ENCODE results near the gene ETV5. TPM values are rescaled to one million over a fixed set of nuclear protein-coding genes. Genes with fewer than 3 reads are reported as not detected.

ETV5 gene
- total RNA-seq, 1 donor from 2014 or later, result 46.2 TPM

- no peak for DNase-seq
Observed at GRCh38 chr3:186095561-186096081, 13.3 kb downstream of the ETV5 start.

DNA sequence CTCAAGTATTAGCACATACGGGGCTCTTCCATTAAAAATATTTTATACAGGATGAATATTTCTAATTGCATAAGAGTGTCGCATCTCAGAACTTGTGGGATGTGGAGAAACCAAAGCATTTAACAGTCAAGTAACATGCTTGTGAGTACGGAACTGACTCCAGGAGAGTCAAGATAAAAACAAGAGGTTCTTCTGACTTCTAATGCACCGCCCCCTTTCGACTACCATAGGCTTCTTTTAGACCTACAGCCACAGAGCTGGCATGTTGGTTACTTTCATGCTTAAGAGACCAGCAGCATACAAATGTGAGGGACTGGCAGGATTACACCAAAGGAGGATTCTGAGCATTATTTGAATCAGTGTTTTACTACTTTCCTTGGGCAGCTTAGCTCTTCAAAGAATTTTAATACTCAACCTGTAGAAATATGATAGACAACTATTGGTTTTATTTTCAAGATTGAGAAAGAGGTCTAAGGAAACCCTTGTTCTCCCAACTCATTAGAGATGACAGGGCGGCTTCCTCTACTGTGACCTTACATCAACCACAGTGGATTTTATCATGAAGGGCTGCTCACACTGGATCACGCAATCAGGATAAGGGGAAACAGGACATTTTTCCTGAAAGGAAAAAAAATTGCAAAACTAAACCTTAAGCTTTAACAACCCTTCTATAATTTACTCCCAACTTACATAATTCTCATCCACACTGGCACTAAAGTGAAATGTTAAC, 14.0 kb downstream of the ETV5 start:
- DNase-seq, result no peak

- no peak for DNase-seq
Observed at GRCh38 chr3:186094271-186094670, 14.6 kb downstream of the ETV5 start.

DNA sequence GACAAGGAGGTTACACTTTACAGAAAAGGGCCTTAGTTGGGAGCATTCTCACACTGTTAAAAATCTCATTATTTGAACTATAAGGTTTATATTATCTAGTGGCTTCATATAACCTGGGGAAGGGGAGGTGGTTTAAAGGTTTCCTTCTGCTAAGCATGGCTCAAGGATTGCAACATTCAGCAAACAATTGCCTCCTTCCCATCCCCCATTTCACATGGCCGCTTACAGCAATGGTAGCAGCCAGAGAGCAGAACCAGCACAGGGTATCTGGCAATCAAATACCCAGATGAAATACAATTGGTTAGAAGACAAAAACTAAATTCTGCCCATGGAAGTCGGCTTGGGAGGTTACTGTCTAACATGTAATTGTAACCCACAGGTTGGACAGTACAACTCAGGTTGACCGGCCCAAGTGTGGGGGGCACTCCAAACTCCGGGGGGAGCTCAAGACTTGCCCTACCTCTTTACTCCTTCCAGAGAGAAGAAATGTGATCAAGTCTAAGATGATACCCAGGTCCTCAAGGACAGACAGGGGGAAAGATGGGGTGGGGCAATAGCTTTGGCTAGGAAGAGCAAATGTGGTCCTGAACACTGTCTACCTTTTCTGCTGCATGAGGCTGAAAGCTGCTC, 15.5 kb downstream of the ETV5 start:
- DNase-seq, result no peak

GRCh38 chr3:186092360-186093070, 16.4 kb downstream of the ETV5 start:
- DNase-seq, result no peak

GRCh38 chr3:186090901-186091300, 18.0 kb downstream of the ETV5 start:
- DNase-seq, result no peak

GRCh38 chr3:186088335-186088734, 20.6 kb downstream of the ETV5 start:
- no peak for DNase-seq

GRCh38 chr3:186084264-186084663, 24.6 kb downstream of the ETV5 start:
- no peak for DNase-seq

DNA sequence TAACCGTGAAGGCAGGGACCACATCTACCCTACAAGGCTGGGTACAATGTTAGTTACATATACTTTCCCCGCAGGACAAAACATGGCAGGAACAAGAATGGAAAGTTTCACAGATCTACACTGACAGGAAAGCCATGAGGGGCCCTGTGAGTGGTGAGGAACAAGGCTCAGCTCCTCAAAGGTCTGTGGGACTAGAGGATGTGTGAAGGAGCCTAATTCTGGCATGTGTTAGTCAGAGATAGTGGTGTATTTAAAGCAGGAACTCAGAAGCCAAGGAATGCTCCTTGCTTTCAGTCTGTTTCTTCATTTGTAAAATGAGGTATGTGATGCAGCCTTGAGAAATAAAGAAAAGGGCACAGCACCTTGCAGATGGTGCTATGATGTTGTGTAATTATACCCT, 25.1 kb downstream of the ETV5 start:
- DNase-seq, result no peak

- no peak for DNase-seq
Observed at GRCh38 chr3:186082150-186082549, 26.7 kb downstream of the ETV5 start.

- no peak for DNase-seq
Observed at GRCh38 chr3:186081678-186082077, 27.2 kb downstream of the ETV5 start.

DNA sequence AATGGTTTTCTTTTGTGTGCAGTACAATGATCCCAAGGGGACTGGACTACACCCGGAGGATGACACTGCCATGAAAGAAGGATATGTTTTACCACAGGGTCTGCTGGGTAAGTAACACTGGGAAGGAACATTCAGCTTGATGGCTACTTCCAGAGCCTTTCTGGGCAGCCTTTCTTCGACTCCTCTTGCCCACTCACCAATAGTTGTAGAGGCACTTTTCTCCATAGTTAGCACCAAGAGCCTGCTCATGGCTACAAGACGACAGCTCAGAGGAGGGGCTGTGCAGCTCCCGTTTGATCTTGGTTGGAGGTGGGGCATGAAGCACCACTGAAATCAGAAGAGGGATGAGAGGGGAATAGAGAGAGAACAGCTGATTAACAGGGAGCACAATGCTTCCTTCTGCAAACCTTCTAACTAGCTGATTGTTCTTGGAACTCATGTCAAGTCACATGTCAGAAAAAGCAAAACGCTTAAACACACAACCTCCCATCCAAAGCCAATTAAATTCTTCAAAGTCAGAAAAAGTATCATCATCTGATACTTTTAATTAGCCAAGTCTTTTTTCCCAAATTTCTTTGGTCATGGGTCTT, 27.9 kb downstream of the ETV5 start:
- no peak for DNase-seq

- DNase-seq, result no peak
Observed at GRCh38 chr3:186079925-186080324, 29.0 kb downstream of the ETV5 start.

DNA sequence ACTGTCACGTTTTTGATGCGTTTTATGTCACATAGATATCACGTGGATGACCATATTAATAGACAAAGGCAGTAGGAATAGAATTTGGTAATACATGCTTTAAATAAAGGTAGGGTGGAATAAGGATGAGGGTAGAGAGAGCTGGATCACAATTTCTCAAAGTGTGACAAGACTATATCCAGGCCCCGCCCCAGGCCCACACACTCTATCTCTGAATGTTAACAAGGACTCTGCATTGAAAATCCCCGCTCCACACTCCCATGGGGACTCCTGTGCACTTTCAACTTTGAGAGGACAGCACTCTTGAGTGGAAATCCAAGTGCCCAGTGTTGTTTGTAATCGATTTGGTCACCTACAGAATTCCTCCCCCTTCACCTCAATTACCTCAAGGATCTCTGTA, 31.4 kb downstream of the ETV5 start:
- no peak for DNase-seq

DNA sequence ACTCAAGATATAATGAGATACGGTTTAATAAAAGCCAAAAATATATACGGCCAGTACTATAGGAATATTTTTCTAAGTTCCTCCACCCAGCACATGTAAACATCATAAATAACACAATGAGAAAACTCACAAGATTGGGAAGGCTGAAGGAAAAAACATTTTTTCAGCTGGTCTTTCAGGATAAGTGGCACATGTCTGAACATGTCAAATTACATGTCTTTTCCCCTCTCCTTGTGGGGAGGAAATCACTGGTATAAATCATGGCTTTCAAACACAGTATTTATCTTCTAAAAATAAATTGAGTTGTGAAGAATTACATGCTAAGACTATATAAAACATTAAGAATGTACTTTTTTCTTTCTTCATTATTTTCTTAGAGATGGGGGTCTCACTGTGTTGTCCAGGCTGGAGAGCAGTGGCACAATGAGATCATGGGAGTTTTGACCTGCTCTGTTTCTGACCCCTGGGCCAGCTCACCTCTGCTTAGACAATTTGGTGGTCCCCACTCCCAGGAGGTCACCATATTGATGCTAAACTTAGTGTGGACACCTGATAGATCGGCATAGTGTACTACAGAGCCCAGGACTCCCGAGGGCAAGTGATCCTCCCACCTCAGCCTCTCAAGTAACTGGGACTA, 32.8 kb downstream of the ETV5 start:
- DNase-seq, result no peak

DNA sequence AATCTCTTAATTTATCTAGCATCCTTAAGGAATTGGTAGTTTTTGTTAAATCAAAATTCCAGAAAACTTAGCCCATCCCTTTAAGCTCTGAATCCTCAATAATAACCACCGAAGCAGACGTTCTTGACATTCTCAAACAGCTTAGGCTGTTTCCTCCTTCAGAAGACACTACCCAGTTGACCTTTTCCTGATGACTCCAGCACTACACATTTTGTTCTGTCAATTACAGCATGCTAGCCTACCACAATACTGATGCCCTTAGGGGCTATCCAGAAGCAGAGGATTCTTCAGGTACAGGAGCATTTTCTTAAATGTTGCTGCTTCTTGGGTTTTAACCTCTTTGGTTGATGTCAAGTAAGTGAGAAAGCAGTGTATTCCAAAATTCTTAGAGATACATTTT, 33.4 kb downstream of the ETV5 start:
- DNase-seq, result no peak

DNA sequence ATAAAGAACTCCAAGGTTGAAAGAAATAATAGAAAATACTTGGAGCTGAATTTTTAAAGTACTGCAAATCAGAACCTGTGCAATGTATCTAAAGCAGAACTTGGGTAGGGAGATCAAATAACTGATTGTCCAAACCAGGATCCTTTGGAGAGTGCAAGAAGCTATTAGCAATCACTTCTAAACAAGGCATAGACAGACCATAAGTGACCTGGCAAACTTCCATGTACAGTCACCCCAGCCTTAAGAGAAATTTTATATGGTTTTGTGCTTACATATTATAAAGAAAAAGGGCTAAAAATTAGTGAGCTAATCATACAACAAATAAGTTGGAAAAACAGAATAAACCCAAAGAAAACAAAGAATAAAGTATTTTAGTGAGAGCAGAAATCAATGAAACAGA, 35.2 kb downstream of the ETV5 start:
- DNase-seq, result no peak

GRCh38 chr3:186070996-186071395, 37.9 kb downstream of the ETV5 start:
- no peak for DNase-seq

DNA sequence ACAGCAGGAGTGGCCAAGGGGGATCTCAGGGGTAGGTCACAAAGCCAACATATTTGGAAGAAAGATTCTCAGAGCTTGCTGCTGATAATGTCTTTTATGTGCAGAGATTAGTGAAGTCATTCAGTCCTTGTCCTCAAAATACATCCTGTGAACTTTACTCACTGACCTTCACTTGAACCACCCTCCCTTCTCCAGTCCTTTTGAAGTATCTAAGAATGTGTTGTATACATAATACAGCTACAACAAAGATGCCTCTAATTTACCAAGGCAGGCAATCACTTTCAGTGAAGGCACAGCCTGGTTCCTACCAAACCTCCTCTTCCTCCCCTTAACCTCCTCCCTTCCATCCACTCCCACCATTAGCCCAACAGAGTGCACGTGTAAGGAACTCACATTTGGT, 38.3 kb downstream of the ETV5 start:
- no peak for DNase-seq

GRCh38 chr3:186070133-186070532, 38.8 kb downstream of the ETV5 start:
- DNase-seq, result no peak

GRCh38 chr3:186069199-186069598, 39.7 kb downstream of the ETV5 start:
- no peak for DNase-seq

DNA sequence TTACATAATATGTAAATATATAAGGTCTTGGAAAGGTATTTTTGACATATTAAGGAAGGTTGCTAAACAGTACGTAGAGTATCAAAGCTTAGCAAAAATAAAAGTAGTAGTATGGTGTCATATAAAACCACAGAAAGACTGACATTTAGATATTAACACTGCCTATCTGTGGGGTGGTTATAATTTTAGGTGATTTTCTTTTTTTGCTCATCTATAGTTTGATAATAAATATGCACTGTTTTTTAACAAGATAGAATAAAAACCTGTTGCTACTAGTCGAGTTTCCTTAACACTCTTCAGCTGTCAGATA, 40.7 kb downstream of the ETV5 start:
- no peak for DNase-seq

Measured in occipital lobe (tissue), 2 donors.